ENCODE measurements around the gene SOX13.

The SOX13 gene

DNA sequence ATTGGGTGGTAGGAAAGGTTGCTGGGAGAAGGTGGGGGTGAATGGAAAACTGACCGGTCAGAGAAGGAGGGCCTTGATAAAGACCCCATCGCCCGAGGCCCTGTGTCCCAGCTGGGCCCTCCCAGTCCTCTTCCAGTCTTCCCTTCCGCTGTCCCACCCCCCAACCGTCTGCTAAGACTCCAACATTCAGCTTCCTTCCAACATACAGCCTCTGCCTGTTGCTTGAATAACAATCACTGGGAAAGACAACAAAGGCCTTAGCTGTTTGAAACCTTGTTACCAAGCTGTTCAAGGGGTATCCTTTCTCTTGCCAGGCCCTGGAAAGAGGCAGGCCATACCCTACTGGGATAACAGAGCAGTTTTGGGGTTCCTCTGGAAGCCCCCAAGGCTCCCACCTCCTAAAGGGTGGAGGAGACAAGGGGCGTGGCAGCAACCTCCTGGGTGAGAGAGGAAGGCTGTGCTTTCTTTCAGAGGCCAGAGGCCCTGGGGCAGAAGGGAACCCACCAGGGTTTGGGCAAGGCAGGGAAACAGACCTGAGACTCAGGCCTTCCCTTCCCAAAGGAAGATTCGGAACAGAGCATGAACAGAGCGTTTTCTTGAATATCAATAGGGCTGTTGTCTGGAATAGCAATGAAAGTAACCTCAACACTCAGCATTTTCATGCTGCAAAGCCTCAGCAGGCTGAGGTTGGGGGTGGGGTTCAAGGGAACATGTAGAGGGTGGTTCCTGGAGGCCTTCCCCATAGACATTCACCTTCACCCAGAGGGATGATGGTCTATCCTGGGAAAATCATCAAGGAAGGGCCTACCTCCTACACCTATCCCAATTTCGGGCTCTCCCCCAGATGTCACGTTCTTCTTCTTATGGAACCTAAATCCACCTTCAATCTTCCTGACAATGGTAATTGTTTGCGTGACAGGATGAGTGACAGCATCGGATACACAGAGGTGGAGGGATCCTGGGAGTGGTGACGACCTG, 74.8 kb downstream of the SOX13 start:
- Mint-ChIP-seq H3K27me3 (peaks cover 22 to 39% of the 10 kb centered on the region in 2 donors), H3K4me3 (no peak overlapping the region), H3K36me3 (peaks cover 0 to 1% of the 10 kb centered on the region in 2 donors), H3K9me3 (no peaks in the 10 kb centered on the region), H3K4me1 (peaks cover 9 to 24% of the 10 kb centered on the region in 2 donors), H3K27ac (peak overlapping the region; percentile 11)
- no peak for DNase-seq
- no peak for ATAC-seq (replicated peaks)

DNA sequence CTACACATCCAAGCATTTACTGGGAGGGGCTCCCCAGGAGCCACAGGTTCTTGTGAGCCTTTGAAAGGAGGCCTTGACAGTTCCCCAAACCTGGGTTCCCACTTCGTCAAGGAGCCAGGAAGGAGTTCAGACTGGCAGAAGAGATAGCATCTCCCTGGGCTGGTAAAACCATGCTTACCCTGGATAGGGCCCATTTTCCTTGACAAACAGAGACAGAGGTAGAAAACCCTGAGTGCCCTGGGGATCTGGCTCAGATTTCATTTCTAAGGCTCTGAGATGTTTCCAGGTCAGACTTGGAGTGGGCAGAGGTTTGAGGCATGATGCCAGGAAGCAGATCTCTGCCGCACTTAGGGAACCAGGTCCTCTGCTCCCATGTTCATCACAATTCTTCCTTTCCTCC, 76.2 kb downstream of the SOX13 start:
- Mint-ChIP-seq H3K36me3 (peaks cover 0 to 1% of the 10 kb centered on the region in 2 donors), H3K27ac (peak overlapping the region; percentile 52), H3K9me3 (no peaks in the 10 kb centered on the region), H3K27me3 (peaks cover 28 to 49% of the 10 kb centered on the region in 2 donors), H3K4me3 (no peak overlapping the region), H3K4me1 (peaks cover 9 to 25% of the 10 kb centered on the region in 2 donors)
- no peak for ATAC-seq (replicated peaks)
- DNase-seq, result no peak

DNA sequence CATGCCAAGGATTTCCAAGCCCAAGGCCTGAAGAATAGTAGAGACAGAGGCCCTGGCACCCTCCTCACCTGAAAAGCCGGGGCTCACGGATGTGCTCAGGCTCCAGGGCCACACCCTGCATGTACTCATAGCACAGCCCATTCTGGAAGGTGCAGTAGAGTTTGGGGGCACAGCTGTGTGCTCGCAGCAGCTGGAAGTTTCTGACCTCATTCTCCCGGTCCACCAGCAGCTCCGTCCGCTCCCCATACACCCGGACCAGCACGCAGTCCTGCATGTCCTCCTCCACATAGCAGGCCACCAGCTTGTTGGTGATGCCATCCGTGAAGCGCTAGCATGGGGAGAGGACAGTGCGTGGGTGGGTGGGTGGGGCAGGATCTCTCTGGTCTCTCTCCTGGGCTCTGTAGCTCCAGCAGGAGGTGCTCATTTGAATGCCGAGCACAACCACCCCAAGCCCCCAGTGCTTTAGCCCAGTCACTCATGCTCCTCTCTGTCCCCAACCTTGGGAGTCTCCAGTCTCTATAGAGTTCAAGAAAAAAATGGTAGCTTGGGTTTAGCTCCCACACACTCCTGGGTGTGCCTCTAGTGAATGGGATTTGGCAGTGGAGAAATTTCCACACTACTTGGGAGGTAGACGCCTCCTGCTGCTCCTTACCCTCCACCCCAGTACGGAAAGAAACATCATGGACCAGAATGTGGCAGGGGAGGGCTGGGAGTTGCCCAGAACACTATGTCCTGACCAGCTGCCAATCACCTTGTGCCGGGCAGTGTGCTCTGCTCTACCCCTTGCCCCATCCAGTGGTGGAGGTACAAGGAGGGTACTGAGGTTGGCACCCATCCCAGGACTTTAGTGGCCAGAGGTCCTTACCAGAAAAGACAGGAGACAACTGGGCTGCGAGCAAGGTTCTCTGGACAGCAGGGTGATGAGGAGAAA, 77.0 kb downstream of the SOX13 start:
- ATAC-seq (replicated peaks) (no peak), DNase-seq (no peak)
- Mint-ChIP-seq H3K4me3 (no peak overlapping the region), H3K9me3 (no peaks in the 10 kb centered on the region), H3K27ac (peak overlapping the region; percentile 48), H3K4me1 (peaks cover 9 to 25% of the 10 kb centered on the region in 2 donors), H3K27me3 (peaks cover 30 to 48% of the 10 kb centered on the region in 2 donors), H3K36me3 (no peaks in the 10 kb centered on the region)

GRCh38 chr1:204150702-204151551, 78.0 kb downstream of the SOX13 start:
- Mint-ChIP-seq H3K27ac (peak overlapping the region; percentile 59), H3K9me3 (no peaks in the 10 kb centered on the region), H3K4me3 (peak overlapping the region; percentile 74 to 77), H3K27me3 (peaks cover 38 to 52% of the 10 kb centered on the region in 2 donors), H3K36me3 (no peaks in the 10 kb centered on the region), H3K4me1 (peaks cover 9 to 25% of the 10 kb centered on the region in 2 donors)
- ATAC-seq (replicated peaks) (peak in 1 of 2 donors; percentile 19), DNase-seq (no peak)

- Mint-ChIP-seq H3K4me1 (peaks cover 9 to 25% of the 10 kb centered on the region in 2 donors), H3K36me3 (no peaks in the 10 kb centered on the region), H3K9me3 (no peaks in the 10 kb centered on the region), H3K4me3 (peak within 1 kb of the TSS; percentile 77 to 78), H3K27me3 (peaks cover 44 to 55% of the 10 kb centered on the region in 2 donors), H3K27ac (peak within 1 kb of the TSS; percentile 59)
- ATAC-seq (replicated peaks) (peak; percentile 44 to 46), DNase-seq (peak; percentile 23)
Observed at GRCh38 chr1:204151552-204152309, 78.8 kb downstream of the SOX13 start, which contains the start of gene ETNK2. TSS of gene ETNK2 (minus strand) at chr1:204152044. CDS start at chr1:204151852, 192 bp downstream.

DNA sequence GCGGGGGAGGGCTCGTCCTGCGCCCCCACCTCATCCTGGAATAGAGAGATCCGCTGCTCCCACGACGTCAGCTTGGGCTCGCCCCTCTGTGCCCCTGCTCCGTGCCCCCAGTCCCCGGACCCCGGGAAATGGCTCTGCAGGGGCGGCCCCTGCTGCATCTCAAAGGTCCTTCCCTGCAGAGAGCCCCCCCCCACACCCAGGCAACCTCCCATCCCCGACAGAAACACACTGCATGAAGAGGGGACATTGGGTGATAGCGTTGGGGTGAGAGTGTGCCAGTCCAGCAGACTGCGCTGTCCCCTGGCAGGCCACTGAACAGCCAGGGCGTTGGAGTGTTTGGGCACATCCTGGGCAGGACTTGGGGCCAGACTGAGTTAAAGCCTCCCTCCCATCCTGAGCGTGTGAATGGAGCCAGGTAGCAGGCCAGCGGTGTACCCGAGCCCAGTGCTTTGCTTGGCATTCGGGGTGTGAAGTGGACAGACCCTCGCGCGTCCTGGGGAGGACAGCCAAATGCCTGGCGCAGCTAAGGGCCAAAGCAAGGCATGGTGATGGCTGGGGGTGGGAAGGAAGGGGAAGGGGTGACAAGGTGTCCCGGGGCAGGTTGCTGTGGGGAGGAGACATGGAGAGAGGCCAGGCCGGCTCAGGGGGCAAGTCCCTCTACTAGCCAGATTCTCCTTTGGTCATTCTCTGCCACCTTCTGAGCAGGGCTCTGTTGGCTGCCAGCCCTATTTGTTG, 79.6 kb downstream of the SOX13 start:
- Mint-ChIP-seq H3K4me3 (peak overlapping the region; percentile 71 to 78), H3K36me3 (no peaks in the 10 kb centered on the region), H3K4me1 (peaks cover 9 to 25% of the 10 kb centered on the region in 2 donors), H3K27me3 (peaks cover 49 to 53% of the 10 kb centered on the region in 2 donors), H3K27ac (no peak overlapping the region), H3K9me3 (no peaks in the 10 kb centered on the region)
- no peak for DNase-seq
- no peak for ATAC-seq (replicated peaks)

GRCh38 chr1:204153667-204154066, 80.8 kb downstream of the SOX13 start:
- Mint-ChIP-seq H3K9me3 (no peaks in the 10 kb centered on the region), H3K4me1 (peaks cover 9 to 23% of the 10 kb centered on the region in 2 donors), H3K27ac (no peak overlapping the region), H3K36me3 (no peaks in the 10 kb centered on the region), H3K27me3 (peaks cover 49 to 54% of the 10 kb centered on the region in 2 donors), H3K4me3 (no peak overlapping the region)
- no peak for ATAC-seq (replicated peaks)
- DNase-seq, result no peak

DNA sequence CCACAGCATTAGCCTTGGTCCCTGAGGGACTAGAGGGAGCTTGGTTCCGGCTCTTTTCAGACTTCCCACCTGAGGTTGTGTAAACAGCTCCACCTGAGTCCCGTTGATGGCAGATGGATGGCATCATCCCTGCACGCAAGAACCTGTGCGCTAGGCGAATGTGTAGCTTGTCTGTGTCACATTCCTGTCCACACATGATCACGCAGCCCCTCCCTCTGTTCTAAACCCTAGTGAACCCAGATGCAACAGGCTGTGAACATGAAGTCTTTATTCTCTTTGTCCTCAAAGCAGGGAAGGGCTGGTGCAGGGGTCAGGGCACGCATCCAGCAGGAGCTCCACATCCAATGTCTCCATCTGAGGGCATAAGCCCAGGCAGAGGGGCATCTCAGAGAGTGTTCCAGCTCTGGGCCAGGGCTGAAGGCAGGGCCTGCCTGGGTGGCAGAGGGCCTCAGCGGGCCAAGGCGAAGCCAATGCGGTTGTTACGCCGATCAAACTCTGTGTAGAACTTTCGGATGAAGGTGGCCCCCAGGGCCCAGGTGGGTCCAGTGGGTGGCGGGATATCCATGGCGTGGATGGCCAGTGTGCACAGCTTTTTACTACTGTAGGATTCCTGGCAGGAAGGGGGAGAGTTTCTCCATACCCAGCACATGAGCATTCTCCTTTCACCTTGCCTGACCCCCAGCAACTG, 81.8 kb downstream of the SOX13 start:
- DNase-seq (no peak), ATAC-seq (replicated peaks) (no peak)
- Mint-ChIP-seq H3K4me1 (peaks cover 8 to 20% of the 10 kb centered on the region in 2 donors), H3K36me3 (no peaks in the 10 kb centered on the region), H3K4me3 (no peak overlapping the region), H3K27me3 (peaks cover 54 to 64% of the 10 kb centered on the region in 2 donors), H3K9me3 (no peaks in the 10 kb centered on the region), H3K27ac (no peak overlapping the region)

DNA sequence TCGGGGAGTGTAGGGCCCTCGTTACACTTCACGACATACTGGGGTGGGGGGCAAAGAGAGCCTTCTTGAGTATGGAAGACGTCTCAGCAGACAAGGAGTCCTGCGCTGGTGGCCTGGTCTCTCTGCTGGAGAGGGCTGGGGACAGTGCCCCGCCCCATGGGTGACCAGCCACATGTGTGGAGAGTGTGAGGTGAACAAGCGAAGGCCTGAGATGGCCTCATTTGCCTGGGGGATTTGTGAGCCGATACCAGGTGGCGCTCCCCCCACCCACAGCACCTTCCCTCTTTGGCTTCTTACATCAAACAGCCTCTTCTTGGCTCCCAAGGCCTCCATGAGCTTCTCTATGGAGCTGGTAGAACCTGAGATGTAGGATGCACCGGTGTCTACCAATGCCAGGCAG, 83.0 kb downstream of the SOX13 start:
- Mint-ChIP-seq H3K27me3 (peaks cover 50 to 65% of the 10 kb centered on the region in 2 donors), H3K27ac (no peak overlapping the region), H3K4me1 (peaks cover 6 to 17% of the 10 kb centered on the region in 2 donors), H3K9me3 (no peaks in the 10 kb centered on the region), H3K36me3 (no peaks in the 10 kb centered on the region), H3K4me3 (no peak overlapping the region)
- DNase-seq (no peak), ATAC-seq (replicated peaks) (no peak)

DNA sequence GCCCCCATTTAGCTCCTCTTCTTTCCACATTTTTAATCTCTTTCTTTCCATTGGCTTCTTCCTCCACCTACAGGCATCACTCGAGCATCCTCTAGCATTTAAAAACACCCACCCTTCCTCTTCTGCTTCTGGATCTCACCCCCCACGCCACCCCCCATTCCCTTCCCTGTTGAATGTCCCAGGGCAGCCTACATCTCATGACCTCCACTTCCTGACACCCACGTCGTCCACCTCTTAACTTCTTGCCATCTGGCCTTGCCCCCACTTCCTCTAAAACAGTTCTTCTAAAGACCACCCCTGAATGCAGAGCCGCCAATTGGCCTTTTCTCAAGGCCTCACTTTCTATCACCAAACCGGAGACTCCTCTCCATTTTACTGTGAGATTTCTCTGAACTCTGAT, 85.0 kb downstream of the SOX13 start:
- Mint-ChIP-seq H3K4me1 (peaks cover 5 to 7% of the 10 kb centered on the region in 2 donors), H3K9me3 (no peaks in the 10 kb centered on the region), H3K4me3 (no peak overlapping the region), H3K36me3 (no peaks in the 10 kb centered on the region), H3K27ac (no peak overlapping the region), H3K27me3 (peaks cover 50 to 60% of the 10 kb centered on the region in 2 donors)
- DNase-seq, result no peak
- no peak for ATAC-seq (replicated peaks)

DNA sequence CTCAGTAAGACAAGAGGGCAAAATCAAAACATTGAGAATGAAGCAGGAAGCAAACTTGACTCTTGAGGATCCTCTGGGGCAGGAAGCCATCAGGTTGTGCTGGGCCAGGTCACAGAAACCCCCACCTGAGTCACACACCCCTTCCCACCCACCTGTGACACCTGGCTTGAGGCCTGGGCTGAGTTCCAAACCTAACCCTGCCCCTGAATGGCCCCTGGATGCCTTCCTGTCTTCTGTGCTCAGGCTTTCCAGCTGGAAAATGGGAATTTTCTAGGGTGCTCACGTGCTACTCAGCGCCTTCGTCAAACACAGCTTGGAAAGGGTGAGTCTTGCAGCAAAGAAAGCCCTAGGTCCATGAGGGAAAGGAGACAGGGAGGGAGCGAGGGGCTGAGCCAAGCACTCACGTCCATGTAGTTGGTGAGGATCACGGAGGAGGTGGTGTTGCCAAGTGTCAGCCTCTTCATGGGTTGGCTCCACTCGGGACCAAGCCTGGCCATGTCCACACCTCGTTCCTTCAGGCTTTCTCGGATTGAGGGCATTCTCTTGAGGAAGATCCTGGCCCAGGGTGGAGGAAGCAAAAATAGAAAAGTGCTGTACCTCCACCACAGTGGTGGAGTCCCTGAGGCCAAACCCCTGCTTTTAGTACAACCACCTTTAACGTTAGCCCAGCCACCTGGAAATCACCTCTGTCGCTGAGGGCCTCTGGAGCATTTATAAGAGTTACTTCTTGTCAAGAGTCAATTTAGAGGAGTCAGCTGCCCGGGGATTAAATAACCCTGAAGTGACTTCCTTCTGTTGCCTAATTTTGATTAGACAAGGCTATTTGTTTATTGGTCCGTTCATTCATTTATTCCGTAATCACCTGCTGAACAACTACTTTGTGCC, 88.9 kb downstream of the SOX13 start:
- Mint-ChIP-seq H3K27ac (peak overlapping the region; percentile 57), H3K36me3 (no peaks in the 10 kb centered on the region), H3K9me3 (no peaks in the 10 kb centered on the region), H3K4me1 (peaks cover 5 to 7% of the 10 kb centered on the region in 2 donors), H3K4me3 (no peak overlapping the region), H3K27me3 (peaks cover 33 to 53% of the 10 kb centered on the region in 2 donors)
- DNase-seq (no peak), ATAC-seq (replicated peaks) (no peak)
